ENCODE measurements around the gene P2RX7. TPM values are rescaled to one million over a fixed set of nuclear protein-coding genes. Genes with fewer than 3 reads are reported as not detected.

The P2RX7 gene
- total and polyA plus RNA-seq, 2 donors (not counting 1 experiment from before 2014, with no cell fraction given) = 1.9 to 17.2 TPM

DNA sequence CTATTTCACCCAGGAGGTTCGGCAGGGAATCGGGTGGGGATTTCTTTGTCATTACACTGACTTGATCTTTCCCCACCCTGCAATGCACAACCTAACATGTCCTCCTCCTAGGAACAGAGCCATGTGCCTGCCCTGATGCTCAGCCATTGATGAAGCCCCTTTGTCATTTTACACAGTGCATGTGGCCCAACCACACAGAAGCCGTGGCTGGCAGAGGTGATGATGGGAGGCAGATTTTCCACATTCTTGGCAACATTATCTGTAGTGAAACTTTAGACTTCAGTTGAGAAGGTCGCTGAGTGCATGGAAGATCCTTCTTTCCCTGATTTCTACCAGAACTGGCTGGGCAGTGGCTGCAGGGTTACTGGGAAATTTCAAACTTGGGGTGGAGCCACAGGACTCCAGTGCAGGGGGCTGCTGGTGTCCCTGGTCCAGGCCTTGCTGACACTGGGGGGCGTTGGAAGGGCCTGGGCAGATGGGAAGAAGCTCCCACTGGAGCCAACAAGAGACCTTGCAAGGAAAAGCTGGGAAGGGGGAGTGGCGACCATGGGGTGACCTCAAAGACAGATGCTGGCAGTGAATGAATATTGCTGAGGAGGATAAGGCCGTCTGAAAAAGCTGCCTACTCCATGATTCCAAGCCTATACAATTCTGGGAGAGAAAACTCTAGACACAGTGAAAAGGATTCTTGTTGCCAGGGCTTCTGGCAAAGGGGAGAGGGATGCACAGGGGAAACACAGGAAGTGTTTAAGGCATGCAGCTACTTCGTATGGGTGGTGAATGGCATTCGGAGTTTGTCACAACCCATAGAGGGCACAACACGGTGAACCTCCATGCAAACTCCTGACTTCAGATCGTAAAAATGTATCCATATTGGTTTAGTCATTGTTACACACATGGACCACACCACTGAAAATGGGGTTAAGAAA lies 41.8 kb upstream of the P2RX7 start:
- Histone ChIP-seq H3K27ac (ENCODE audit: insufficient read depth, low read length) (no peak overlapping the region), H3K4me3 (replicated peaks in 1 of 4; ENCODE audit: control extremely low read depth in 1 of 4, insufficient read depth in 1 of 4, low read depth in 3 of 4, low read length in 4 of 4) (no peak overlapping the region), H3K36me3 (ENCODE audit: control insufficient read depth, insufficient read depth, low read length) (no peaks in the 10 kb centered on the region), H3K27me3 (ENCODE audit: control insufficient read depth, insufficient read depth, low read length) (no peaks in the 10 kb centered on the region), H3K9ac (ENCODE audit: insufficient read depth, low read length) (no peak overlapping the region), H3K4me2 (ENCODE audit: extremely low read depth, insufficient read depth, low read length) (no peak overlapping the region), H3K9me3 (ENCODE audit: control insufficient read depth, insufficient read depth, low read depth, low read length) (no peaks in the 10 kb centered on the region), H3K79me2 (ENCODE audit: control insufficient read depth, insufficient read depth, low read length) (no peaks in the 10 kb centered on the region), H4K20me1 (ENCODE audit: control insufficient read depth, extremely low read depth, insufficient read depth, low read length) (no peaks in the 10 kb centered on the region), H3K4me1 (ENCODE audit: control insufficient read depth, extremely low read depth, insufficient read depth, low read length) (no peaks in the 10 kb centered on the region), H2AFZ (ENCODE audit: low read length) (no peak overlapping the region)
- no peak for TF ChIP-seq EZH2 (IDR thresholded peaks at IDR 0.05; ENCODE audit: low read length, missing control alignments)
- TF ChIP-seq, protein P1, sequence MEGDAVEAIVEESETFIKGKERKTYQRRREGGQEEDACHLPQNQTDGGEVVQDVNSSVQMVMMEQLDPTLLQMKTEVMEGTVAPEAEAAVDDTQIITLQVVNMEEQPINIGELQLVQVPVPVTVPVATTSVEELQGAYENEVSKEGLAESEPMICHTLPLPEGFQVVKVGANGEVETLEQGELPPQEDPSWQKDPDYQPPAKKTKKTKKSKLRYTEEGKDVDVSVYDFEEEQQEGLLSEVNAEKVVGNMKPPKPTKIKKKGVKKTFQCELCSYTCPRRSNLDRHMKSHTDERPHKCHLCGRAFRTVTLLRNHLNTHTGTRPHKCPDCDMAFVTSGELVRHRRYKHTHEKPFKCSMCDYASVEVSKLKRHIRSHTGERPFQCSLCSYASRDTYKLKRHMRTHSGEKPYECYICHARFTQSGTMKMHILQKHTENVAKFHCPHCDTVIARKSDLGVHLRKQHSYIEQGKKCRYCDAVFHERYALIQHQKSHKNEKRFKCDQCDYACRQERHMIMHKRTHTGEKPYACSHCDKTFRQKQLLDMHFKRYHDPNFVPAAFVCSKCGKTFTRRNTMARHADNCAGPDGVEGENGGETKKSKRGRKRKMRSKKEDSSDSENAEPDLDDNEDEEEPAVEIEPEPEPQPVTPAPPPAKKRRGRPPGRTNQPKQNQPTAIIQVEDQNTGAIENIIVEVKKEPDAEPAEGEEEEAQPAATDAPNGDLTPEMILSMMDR (conservative IDR thresholded peaks at IDR 0.05 in 1 of 2, IDR thresholded peaks at IDR 0.05 in 1 of 2; ENCODE audit: low read depth in 1 of 2, low read length in 2 of 2) = no peak
- DNase-seq (ENCODE audit: low read depth in 2 of 2) = no peak

DNA sequence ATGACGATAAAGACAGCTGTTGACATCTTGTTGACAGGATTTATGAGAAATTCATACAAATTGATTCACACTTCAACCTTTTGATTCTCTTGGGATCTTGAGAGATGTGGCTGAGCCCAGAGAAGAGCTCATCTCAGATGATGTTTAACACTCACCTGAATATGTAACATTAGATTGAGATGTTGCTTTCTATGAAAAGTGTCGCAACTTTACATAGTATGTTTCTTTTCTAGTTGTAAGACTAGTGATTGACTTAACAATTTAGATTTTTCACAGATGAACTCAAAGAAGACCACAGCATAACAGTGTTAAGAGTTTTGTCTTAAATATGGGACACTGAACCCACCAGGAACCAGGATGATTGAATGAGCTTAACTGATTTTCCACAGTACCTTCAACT lies 40.6 kb upstream of the P2RX7 start:
- Histone ChIP-seq H3K27me3 (ENCODE audit: control insufficient read depth, insufficient read depth, low read length) (no peaks in the 10 kb centered on the region), H3K4me3 (replicated peaks in 1 of 4; ENCODE audit: control extremely low read depth in 1 of 4, insufficient read depth in 1 of 4, low read depth in 3 of 4, low read length in 4 of 4) (no peak overlapping the region), H3K36me3 (ENCODE audit: control insufficient read depth, insufficient read depth, low read length) (no peaks in the 10 kb centered on the region), H4K20me1 (ENCODE audit: control insufficient read depth, extremely low read depth, insufficient read depth, low read length) (no peaks in the 10 kb centered on the region), H3K79me2 (ENCODE audit: control insufficient read depth, insufficient read depth, low read length) (no peaks in the 10 kb centered on the region), H3K4me2 (ENCODE audit: extremely low read depth, insufficient read depth, low read length) (no peak overlapping the region), H3K9me3 (ENCODE audit: control insufficient read depth, insufficient read depth, low read depth, low read length) (no peaks in the 10 kb centered on the region), H3K27ac (ENCODE audit: insufficient read depth, low read length) (no peak overlapping the region), H2AFZ (ENCODE audit: low read length) (no peak overlapping the region), H3K9ac (ENCODE audit: insufficient read depth, low read length) (no peak overlapping the region), H3K4me1 (ENCODE audit: control insufficient read depth, extremely low read depth, insufficient read depth, low read length) (no peaks in the 10 kb centered on the region)
- TF ChIP-seq, protein P1 (conservative IDR thresholded peaks at IDR 0.05 in 1 of 2, IDR thresholded peaks at IDR 0.05 in 1 of 2; ENCODE audit: low read depth in 1 of 2, low read length in 2 of 2) = no peak
- TF ChIP-seq EZH2 (IDR thresholded peaks at IDR 0.05; ENCODE audit: low read length, missing control alignments) = no peak
- DNase-seq (ENCODE audit: low read depth in 2 of 2) = no peak

DNA sequence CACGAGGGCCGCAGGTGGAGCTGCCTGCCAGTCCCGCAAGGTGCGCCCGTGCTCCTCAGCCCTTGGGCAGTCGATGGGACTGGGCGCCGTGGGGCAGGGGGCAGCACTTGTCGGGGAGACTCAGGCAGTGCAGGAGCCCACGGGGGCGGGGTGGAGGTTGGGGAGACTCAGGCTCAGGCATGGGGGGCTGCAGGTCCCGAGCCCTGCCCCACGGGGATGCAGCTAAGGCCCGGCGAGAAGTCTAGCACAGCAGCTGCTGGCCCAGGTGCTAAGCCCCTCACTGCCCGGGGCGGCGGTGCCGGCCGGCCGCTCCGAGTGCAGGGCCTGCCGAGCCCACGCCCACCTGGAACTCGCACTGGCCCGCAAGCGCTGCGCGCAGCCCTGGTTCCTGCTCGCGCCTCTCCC lies 39.2 kb upstream of the P2RX7 start:
- no peak for DNase-seq (ENCODE audit: low read depth in 2 of 2)
- Histone ChIP-seq H3K4me2 (ENCODE audit: extremely low read depth, insufficient read depth, low read length) (no peak overlapping the region), H3K36me3 (ENCODE audit: control insufficient read depth, insufficient read depth, low read length) (no peaks in the 10 kb centered on the region), H3K79me2 (ENCODE audit: control insufficient read depth, insufficient read depth, low read length) (no peaks in the 10 kb centered on the region), H3K27ac (ENCODE audit: insufficient read depth, low read length) (no peak overlapping the region), H3K9me3 (ENCODE audit: control insufficient read depth, insufficient read depth, low read depth, low read length) (no peaks in the 10 kb centered on the region), H3K27me3 (ENCODE audit: control insufficient read depth, insufficient read depth, low read length) (no peaks in the 10 kb centered on the region), H3K9ac (ENCODE audit: insufficient read depth, low read length) (no peak overlapping the region), H3K4me3 (replicated peaks in 1 of 4; ENCODE audit: control extremely low read depth in 1 of 4, insufficient read depth in 1 of 4, low read depth in 3 of 4, low read length in 4 of 4) (no peak overlapping the region), H2AFZ (ENCODE audit: low read length) (no peak overlapping the region), H4K20me1 (ENCODE audit: control insufficient read depth, extremely low read depth, insufficient read depth, low read length) (no peaks in the 10 kb centered on the region), H3K4me1 (ENCODE audit: control insufficient read depth, extremely low read depth, insufficient read depth, low read length) (no peaks in the 10 kb centered on the region)
- TF ChIP-seq, protein P1 (conservative IDR thresholded peaks at IDR 0.05 in 1 of 2, IDR thresholded peaks at IDR 0.05 in 1 of 2; ENCODE audit: low read depth in 1 of 2, low read length in 2 of 2) = no peak
- no peak for TF ChIP-seq EZH2 (IDR thresholded peaks at IDR 0.05; ENCODE audit: low read length, missing control alignments)
